ENCODE data around the gene WWOX.
A peak's percentile ranks its signal among the peaks of the same experiment; 100 is the strongest.

WWOX gene

DNA sequence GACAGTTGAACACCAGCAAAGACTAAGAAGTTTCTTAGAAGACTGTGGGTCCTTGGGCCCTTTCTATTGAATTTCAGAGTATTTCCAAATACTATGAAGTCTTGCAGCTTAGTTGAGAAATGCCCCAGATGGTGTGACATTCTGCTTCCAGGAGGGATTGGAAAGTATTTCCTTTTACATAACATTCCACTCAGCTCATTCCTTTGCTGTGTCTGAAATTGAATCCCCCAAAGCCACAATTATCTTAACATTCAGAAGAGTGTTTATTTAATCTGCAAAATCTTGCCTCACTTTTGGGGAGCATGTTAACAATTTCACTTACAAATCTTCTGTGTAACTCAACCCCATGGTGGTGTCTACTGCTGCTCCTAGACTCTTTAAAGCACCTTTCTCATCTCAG, 307.7 kb downstream of the WWOX start:
- no peak for DNase-seq

DNA sequence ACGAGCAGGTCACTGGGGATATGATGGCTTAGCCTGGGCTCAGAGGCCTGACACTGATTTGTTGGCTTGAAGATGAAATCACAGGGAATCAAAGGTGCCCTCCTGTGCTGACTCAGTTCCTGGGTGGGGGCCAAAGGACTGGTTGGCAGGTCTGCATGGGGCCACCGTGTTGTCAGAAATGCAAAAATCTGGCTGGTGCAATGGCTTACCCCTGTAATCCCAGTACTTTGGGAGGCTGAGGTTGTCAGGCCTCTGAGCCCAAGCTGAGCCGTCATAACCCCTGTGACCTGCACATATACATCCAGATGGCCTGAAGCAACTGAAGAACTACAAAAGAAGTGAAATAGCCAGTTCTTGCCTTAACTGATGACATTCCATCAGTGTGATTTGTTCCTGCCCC, 314.2 kb downstream of the WWOX start:
- DNase-seq: no peak

DNA sequence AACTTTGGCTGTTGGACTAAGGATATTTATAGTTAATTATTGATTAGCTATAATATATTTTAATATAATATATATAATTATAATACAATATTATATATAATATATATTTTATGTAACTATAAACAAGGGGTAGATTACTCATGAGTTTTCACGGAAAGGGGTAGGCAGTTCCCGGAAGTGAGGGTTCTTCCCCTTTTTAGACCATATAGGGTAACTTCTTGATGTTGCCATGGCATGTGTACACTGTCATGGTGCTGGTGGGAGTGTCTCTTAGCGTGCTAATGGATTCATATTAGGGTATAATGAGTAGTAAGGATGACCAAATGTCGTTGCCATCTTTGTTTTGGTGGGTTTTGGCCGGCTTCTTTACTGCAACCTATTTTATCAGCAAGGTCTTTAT, 315.6 kb downstream of the WWOX start:
- DNase-seq: peak; percentile 49 to 51

DNA sequence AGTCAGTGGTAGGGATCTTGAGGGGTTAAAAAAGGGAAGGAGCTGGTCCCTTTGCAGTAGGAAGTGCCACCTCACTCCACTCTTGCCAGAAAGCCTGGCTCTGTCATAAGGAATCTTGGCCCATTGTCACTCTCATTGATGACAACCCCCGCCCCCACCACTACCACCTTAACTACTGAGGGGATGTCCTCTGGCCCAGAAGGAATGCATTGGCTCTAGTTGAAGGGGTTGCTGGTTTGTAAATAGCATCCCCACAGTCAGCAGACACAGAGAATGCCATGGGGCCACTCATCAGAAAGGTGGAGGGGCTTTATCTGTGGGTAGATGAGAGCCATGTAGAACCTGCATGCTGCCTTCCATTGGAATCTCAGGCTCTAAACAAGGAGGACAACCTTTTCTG, 316.2 kb downstream of the WWOX start:
- DNase-seq: no peak

DNA sequence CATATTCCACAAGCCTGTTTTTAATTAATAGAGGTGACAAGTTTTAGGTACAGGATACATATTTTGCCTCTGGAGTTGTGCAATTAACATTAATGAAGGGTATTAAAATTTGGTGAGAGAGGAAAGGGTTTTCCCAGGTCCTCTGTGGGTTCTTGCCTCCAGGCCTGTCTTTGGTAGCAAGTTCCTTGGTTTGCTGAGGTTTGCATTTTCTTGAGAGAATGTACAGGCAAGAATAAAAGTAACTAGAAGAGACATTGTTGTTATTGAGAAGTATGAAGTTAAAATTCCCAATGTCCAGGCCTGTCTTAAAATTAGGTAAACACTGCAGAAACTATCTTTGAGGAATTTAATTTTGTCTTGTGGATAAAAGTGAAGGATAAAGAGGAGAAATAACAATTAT, 316.9 kb downstream of the WWOX start:
- DNase-seq: no peak

DNA sequence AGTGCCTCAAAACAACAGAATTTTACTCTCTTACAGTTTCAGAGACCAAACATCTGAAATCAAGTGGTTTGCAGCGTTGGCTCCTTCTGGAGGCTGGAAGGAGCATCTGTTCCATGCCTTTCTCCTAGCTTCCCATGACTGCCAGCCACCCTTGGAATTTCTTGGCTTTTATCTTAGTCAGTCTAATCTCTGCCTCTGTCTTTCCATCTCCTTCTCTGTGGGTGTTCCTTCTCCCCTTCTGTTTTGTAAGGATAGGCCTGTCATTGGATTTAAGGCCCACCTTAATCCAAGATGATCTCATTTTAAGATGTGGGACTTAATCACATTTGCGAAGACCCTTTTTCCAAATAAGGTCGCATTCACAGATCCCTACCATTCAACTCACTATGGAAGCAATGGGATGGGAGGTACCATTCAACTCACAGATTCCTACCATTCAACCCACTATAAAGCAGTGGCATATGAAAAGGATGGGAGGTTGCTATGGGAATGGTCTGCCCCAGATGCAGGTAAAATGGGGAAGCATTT, 321.8 kb downstream of the WWOX start:
- DNase-seq: no peak

DNA sequence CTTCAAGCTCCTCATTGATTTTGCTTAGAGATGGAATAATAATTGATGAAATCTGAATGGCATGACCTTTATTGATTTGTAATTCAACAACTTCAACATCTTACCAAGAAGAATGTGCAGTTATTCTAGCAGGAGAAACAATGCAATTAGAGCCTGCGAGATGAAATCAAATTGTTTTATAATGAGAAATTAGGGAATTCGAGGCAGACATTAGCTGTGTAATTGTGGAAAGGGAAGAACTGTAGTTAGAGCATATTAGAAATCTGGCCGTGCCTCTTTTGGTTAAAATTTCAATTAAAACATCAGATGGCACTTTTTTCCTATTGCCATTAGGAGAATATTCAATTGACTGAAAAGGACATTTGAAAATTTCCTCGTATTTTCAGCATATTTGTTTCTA, 325.8 kb downstream of the WWOX start:
- DNase-seq: no peak

DNA sequence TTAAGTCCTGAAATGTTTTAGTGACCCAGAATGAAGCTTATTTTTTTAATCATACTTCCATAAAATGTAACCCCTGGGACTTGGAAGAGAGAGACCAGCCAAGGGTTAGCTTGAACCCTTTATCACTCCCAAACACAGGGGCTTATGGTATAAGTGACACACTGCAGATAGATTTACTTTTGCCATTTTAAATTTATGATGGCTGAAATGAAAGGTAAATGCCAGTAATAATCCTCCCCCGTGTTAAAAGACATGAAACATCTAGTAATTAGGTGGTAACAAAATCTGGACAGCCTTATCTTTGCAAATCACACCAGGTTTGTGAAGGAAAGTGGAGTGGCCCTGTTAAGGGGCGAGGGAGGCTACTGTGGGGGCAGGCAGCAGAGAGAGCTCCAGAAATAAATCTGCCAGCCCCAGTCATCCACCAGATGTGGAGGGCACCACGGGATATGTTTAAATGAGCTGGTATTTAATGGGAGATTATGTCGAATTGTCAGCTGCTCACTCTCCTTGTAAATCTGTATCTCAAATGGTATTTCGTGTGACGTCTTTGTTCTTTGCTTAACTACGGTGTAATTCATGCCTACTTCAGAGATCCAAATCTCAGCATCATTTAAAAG, 326.5 kb downstream of the WWOX start:
- DNase-seq: no peak

DNA sequence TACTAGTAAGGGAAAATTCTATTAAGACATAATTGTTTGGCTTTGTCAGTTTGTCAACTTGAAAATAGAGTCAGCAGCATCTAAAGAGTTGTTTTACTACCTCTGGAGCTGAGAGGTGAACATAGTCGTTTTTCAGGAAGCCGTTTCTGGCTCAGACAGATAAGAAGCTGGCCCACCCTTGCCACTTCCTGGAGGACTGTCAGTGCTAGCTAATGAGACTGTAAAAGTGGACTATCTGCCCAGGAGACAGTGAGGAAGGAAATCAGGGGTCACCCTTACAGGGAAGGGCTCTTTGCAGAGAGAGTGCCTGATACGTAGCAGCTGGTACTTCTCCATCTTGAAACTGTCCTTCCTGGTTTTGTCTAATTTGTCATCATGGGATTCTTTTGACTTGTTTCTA, 328.7 kb downstream of the WWOX start:
- DNase-seq: no peak

DNA sequence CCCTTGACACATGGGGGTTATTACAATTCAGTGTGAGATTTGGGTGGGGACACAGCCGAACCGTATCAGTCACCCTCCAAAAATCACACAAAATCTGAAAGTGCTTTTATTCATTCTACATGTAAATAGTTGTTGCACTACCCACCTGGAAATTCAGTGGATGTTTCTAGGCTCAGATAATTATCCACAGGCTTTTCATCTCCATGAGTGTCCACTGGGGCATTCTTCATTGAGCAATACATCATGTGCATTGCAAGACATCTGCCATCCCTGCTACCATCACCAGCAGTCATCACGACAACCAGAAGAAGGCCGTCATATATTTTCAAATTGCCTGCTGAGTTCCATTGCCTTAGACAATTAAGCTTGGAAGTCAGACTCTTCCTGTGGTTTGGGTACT, 330.8 kb downstream of the WWOX start:
- DNase-seq: no peak

DNA sequence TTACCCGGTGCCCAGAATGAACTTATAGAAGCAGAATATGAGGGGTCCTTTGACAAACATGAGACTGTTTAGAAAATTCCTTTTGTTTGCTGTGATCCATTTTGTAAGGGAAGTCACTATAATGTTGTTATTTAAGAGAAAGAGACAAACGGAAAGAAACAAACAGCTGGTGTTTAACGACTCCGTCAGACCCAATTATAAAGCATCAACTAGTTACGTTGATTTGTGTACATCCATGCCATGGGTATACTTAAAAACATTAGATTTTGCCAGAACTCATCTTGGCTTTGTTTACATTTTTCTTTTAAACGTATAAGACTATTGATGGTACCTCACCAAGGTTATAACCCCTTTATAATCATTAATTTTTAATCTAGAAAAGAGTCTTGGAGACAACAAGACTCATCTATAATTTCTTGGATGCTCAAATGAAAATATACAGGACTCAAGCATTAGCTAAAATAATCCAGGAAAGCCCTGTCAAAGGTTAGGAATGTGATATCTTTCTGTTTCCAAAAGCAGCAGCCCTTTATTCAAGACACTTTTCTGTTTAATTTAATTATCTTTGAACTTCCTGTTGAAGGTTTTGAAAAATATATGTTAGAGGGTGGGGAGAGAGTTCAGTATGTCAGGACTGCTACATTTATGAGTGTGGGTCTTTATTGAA, 331.7 kb downstream of the WWOX start:
- DNase-seq: no peak

DNA sequence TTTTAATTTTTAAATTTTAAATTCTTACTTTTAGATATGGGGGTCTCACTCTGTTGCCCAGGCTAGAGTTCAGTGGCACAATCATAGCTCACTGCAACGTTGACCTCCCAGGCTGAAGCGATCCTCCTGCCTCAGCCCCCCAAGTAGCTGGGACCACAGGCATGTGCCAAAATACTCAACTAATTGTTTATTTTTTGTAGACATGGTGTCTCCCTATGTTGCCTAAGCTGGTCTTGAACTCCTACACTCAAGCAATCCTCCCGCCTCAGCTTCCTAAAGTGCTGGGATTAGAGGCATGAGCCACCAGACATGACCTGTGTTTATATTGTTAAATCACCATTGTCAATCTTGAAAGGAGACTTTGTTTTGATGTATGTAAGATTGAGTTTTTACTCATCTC, 332.2 kb downstream of the WWOX start:
- no peak for DNase-seq

DNA sequence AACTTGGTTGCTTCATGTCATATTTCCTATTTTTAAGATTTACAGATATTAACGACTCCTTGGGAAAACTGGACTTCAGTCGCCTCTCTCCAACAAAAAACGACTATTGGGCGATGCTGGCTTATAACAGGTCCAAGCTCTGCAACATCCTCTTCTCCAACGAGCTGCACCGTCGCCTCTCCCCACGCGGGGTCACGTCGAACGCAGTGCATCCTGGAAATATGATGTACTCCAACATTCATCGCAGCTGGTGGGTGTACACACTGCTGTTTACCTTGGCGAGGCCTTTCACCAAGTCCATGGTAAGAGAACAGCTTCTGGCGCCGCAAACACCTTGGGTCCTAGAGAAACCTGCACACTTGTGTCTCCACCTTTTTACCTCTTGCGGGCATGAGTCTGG, 333.0 kb downstream of the WWOX start:
- DNase-seq: no peak

DNA sequence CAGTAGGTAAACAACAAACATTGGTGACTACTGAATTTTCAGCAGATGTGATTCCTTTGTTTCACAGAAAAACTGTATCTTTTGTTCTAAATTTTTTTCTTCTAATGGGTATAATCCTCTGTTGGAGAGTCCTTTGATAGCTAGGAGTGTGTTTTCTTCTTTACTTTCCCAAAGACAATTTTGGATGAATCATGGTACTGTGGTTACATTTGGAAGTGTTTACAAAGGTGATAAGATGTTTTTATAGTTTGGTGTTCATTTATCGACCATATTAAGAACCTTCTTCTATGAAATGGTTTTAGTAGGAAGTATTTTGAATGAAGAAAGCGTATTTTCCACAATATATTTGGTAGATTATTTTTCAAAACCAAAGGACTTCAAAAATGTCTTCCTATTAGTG, 333.7 kb downstream of the WWOX start:
- DNase-seq: no peak

DNA sequence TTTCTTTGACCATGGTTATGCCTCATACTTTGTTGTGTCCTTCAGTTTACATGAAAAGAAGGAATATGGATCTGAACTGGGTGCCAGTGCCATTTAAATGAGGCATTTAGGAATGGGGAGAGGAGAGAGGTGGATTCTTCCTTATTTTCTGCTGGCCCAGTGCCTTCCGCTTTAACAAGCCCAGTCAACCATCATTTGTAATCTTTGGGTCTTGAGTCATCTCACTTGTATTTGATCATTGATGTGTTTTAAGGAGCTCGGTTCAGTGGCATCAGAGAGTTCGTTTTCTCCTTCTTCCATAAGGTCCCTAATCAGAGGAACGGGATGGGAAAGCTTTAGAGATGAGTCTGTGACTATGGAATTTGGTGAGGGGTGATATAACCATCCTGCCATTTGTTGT, 334.9 kb downstream of the WWOX start:
- DNase-seq: no peak

DNA sequence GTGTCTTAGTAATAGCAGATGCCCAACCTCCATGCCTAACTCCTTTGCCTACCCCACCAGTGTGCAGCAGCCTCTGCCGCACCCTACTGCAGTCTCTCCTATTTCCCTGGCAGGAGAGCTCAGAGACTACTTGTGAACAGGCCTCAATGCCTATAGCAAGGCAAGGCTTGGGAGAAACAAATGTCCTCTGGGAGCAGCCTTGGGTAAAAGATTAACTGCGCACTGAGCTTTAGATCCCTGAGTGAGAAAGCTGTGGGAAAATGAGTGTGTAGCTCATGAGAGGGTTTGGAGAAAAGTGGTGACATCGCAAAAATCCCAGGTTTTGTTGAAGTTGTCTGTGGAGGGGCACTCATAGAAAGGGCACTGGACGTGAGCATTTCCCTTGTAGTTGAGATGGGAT, 335.8 kb downstream of the WWOX start:
- no peak for DNase-seq

DNA sequence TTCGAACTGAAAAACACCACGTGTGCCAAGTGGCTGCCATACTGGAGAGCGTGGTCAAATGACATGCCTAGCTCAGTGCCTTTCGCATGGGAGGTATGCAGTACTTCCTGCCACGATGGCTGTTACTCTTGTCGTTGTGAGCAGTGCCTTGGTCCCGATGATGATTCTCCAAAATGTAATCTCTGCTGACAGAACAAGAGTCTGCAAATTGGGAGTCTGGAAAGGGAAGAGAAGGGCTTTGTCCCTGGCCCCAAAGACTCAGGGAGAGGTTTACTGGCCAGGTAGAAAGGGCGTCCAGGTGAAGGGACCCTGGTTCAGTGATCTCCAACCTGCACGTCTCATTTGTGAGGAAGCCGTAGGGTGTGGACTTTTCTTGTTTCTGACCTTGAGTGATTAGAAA, 336.6 kb downstream of the WWOX start:
- DNase-seq: no peak

DNA sequence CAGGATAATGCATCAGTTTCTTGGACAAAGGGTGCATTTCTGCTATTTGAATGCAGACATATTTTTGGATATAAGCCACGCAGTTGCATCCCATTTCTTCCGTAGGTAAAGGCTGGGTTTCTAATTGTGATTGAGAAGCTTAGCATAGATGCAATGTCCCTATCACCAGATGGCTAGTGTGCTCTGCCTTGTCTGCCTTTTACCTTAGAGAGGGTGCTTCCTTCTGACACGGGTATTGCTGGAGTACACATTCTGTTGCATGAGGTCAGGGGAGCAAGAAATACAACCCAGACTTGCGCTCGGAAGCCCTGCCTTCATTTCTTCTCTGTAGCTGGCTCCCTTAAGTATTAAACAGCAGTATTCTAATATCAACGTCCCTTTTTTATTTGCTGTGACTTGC, 337.4 kb downstream of the WWOX start:
- no peak for DNase-seq

DNA sequence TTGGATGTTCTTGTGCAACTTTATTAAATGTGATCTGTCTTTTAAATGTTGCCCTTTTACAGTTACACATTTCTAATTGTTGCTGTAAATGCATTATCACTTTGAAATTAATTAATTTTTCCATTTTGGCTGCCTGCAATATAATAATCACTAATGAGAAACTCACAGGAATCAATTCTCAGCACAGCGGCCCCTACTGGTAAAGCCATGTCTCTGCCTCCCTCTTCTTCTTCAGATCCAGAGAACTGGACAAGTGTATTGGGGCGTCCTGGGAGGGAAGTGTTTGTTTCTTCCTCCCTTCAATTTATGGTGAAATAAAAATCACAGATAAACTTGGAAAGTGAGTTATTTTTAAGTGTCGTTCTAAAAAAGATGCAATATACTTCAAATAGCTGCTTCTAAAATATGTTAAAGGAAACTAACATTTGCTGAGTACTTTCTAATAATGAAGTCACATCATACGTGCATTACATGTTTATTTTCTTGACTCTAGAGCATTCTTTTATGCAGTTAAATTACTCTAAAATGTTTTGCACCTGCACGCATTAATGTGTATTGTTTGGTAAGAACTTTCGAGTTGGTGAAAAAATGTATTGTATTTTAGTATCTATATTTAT, 338.0 kb downstream of the WWOX start:
- peak; percentile 22 to 48 for DNase-seq

DNA sequence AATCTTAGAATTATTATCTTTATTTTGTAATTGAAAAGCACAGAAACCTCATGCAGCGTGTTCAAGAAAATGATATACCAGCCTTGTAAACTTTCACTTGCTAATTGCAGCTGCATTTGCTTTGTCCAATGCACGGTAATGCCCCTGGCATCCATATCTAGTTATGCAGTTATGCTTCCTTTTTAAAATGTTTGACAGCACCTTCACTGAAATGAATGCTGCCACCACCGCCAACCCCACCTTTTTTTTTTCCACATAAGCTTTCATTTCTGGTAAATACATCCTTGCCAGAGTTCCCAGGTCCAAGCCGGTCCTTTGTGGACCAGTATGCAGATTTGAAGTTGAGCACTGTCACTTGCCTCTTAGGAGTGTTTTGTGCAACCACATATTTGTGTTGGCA, 338.8 kb downstream of the WWOX start:
- no peak for DNase-seq

DNA sequence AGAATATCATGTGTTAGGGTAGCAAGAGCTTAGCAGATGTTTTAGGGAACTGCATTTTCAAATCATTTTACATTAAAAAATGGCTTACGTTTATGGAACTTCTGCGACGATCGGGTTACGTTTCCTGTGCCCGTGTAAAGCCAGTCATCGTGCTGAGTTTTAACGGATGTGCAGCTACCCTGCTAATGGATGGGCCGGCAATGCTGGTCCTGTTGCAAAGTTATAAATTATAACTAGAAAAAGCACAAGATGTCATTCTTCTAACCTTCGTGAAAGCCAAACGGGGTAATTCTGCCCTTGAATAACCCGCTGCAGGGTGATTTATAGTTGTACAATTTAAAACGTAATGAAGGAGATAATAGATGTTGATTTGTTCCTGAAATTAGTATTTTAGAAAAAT, 339.2 kb downstream of the WWOX start:
- no peak for DNase-seq

DNA sequence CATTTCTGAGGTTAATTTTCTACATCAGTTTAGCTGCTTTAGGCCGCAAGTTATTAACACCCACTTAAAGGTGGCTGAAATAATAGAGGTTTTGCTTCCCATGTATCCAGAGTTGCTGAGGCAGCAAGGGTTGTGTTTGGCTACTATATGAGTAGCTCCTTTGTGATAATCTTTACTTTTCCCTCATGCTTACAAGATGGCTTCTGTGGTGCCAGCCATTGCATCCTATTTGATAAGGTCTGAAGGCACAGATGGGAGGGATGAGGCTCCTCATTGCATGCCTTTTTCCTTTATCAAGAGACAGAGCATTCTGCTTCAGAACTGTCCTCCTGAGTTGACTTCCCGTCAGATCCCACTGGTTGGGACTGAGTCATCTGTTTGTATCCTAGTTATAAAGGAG, 340.2 kb downstream of the WWOX start:
- no peak for DNase-seq

DNA sequence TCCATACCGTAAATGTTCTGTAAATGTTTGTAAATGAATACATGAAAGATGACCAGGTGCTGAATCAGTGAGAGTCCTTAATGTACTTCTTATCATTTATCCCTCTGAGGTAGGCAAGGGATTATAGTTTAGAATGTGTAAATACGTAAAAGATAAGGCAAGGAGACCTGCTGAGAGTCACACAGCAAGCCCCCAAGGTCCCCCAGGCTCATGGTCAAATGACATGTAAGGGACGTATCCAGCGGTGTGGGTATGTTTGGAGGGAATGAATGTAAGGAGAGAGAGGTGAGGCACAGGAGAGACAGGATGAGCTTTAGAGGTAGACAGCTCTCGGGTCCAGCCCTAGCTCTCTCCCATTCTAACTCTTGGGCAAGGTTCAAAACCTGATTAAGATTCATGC, 341.8 kb downstream of the WWOX start:
- no peak for DNase-seq
